HepG2 (cell line): ENCODE data around the gene AHSG. TPM values are rescaled to one million over a fixed set of nuclear protein-coding genes. Genes with fewer than 3 reads are reported as not detected.
A peak's percentile ranks its signal among the peaks of the same experiment; 100 is the strongest.

Experiments used
- ATAC-seq: fragments of 200-7000 bp; cut with Tn5 transposase; 3 replicates; pipeline ENCODE4 v1.9.1; 2020; ENCODE audit warnings: mild to moderate bottlenecking, moderate library complexity
- BruUV-seq: library from RNA; stranded (reverse); fragments of 400-500 nt; replicated peaks from 2 replicates; lab custom pipeline; 2021; lab: Mats Ljungman, UMichigan
- CTCF ChIA-PET: fragments of 300-600 bp; formaldehyde crosslinking; extraction: SDS; loops from one replicate; lab custom pipeline; 2021; ENCODE audit warnings: low total read pairs, inconsistent platforms, low intra/inter-chr PET ratio; lab: Yijun Ruan, JAX
- POLR2A ChIA-PET: fragments of 350-600 bp; sonication (Branson Sonifier 250); formaldehyde crosslinking; loops from one replicate; lab custom pipeline; 2020; ENCODE audit warnings: antibody characterized with exemption, inconsistent platforms; lab: Yijun Ruan, JAX
- DNase-seq: peaks from one replicate; pipeline ENCODE4 v3.0.0-alpha.2; 2015; ENCODE audit warnings: low spot score
- FAIRE-seq: peaks from 3 replicates; lab custom pipeline; 2011; peaks lifted over from hg19 to GRCh38; lab: Jason Lieb, UNC
- H2AFZ ChIP-seq: one replicate; pipeline ENCODE4 v1.6.1; 2011; ENCODE audit warnings: low read length, inconsistent platforms
- H3K27ac ChIP-seq: fragments of 300-600 bp; 3 replicates; pipeline ENCODE4 v1.8.0; 2011; ENCODE audit warnings: mixed run types, mild to moderate bottlenecking, mixed read lengths, low read length, inconsistent platforms; ENCODE audit not compliant: insufficient read depth; ENCODE audit errors: extremely low read length
- H3K27me3 ChIP-seq, 2 experiments: fragments of 200-600 bp in 1 of 2; 2 replicates in 1 of 2; 3 replicates in 1 of 2; pipeline versions ENCODE4 v1.6.0 to v1.8.0; 2011; ENCODE audit warnings: low read length in 2 of 2, mild to moderate bottlenecking in 2 of 2, moderate library complexity in 2 of 2, inconsistent platforms in 1 of 2; ENCODE audit not compliant: insufficient read depth in 2 of 2, control insufficient read depth in 1 of 2
- H3K36me3 ChIP-seq, 2 experiments: fragments of 200-600 bp in 1 of 2; replicated peaks in 1 of 2; 2 replicates in 1 of 2; 3 replicates in 1 of 2; pipeline versions ENCODE4 v1.5.1 to v1.8.0; 2011; ENCODE audit warnings: low read length in 2 of 2, inconsistent platforms in 1 of 2; ENCODE audit not compliant: insufficient read depth in 2 of 2, control insufficient read depth in 1 of 2
- H3K4me1 ChIP-seq: 2 replicates; pipeline ENCODE4 v1.5.1; 2012; ENCODE audit warnings: low read length, inconsistent platforms; ENCODE audit not compliant: insufficient read depth
- H3K4me2 ChIP-seq: 2 replicates; pipeline ENCODE4 v1.6.0; 2011; ENCODE audit warnings: low read depth, low read length, inconsistent platforms
- H3K4me3 ChIP-seq, 3 experiments: fragments of 200-600 bp in 1 of 3; sonication (generic), shearing (Covaris generic) in 1 of 3; replicated peaks in 1 of 3; 2 replicates each; pipeline ENCODE4 v1.5.1; 2011 to 2016; ENCODE audit warnings: low read length in 3 of 3, inconsistent platforms in 2 of 3, low read depth in 2 of 3, mild to moderate bottlenecking in 2 of 3, control low read depth in 1 of 3, mixed read lengths in 1 of 3; ENCODE audit not compliant: insufficient read depth in 1 of 3
- H3K79me2 ChIP-seq: one replicate; pipeline ENCODE4 v1.6.1; 2011; ENCODE audit warnings: low read length, inconsistent platforms; ENCODE audit not compliant: insufficient read depth
- H3K9ac ChIP-seq: 2 replicates; pipeline ENCODE4 v1.6.0; 2011; ENCODE audit warnings: mild to moderate bottlenecking, low read depth, low read length, inconsistent platforms; ENCODE audit not compliant: insufficient read depth
- H3K9me3 ChIP-seq: 2 replicates; pipeline ENCODE4 v1.5.1; 2012; ENCODE audit warnings: mild to moderate bottlenecking, low read length
- H4K20me1 ChIP-seq: 2 replicates; pipeline ENCODE4 v1.6.0; 2011; ENCODE audit warnings: inconsistent platforms, mild to moderate bottlenecking, low read length, moderate library complexity; ENCODE audit not compliant: insufficient read depth
- DPF2 ChIP-seq: sonication (generic); formaldehyde crosslinking; IDR thresholded peaks from 2 replicates; pipeline ENCODE4 v1.4.0; 2020; ENCODE audit warnings: mild to moderate bottlenecking, low read depth, missing genetic modification reagents, borderline replicate concordance
- DZIP1 ChIP-seq: sonication (generic); formaldehyde crosslinking; IDR thresholded peaks from 2 replicates; pipeline ENCODE4 v1.5.0; 2020; ENCODE audit warnings: mild to moderate bottlenecking, missing genetic modification reagents
- POLR2AphosphoS5 ChIP-seq: IDR thresholded peaks from 2 replicates; pipeline ENCODE4 v1.6.1; 2012; ENCODE audit warnings: low read depth, low read length
- PRDM4 ChIP-seq: sonication (generic); formaldehyde crosslinking; IDR thresholded peaks from 2 replicates; pipeline ENCODE4 v1.9.0; 2021; ENCODE audit warnings: missing genetic modification reagents, borderline replicate concordance
- RBFOX2 ChIP-seq: fragments of 200-400 bp; formaldehyde crosslinking; IDR thresholded peaks from 2 replicates; pipeline ENCODE4 v1.6.1; 2017; ENCODE audit warnings: low read depth, mild to moderate bottlenecking, low read length
- SETDB1 ChIP-seq: sonication (generic); formaldehyde crosslinking; IDR thresholded peaks from 2 replicates; pipeline ENCODE4 v1.5.1; 2020; ENCODE audit warnings: missing genetic modification reagents, mild to moderate bottlenecking, borderline replicate concordance
- TBL1XR1 ChIP-seq: fragments of 150-350 bp; IDR thresholded peaks from 2 replicates; pipeline ENCODE4 v1.6.1; 2014; ENCODE audit warnings: borderline replicate concordance, low read length; ENCODE audit not compliant: partially characterized antibody
- ZBTB38 ChIP-seq: sonication (generic); formaldehyde crosslinking; IDR thresholded peaks from 2 replicates; pipeline ENCODE4 v1.5.1; 2020; ENCODE audit warnings: mild to moderate bottlenecking, missing genetic modification reagents
- ZFP1 ChIP-seq: IDR thresholded peaks from 2 replicates; pipeline ENCODE4 v1.6.1; 2016
- ZNF350 ChIP-seq: sonication (generic); formaldehyde crosslinking; IDR thresholded peaks from 2 replicates; pipeline ENCODE4 v1.4.0; 2020; ENCODE audit warnings: mild to moderate bottlenecking, low read depth, missing genetic modification reagents, borderline replicate concordance
- ZNF512 ChIP-seq: sonication (generic); formaldehyde crosslinking; IDR thresholded peaks from 2 replicates; pipeline ENCODE4 v1.4.0; 2020; ENCODE audit warnings: mild to moderate bottlenecking, missing genetic modification reagents
- ZNF597 ChIP-seq: sonication (generic); formaldehyde crosslinking; IDR thresholded peaks from 2 replicates; pipeline ENCODE4 v1.5.0; 2020; ENCODE audit warnings: missing genetic modification reagents
- WGBS: methylation state at CpG from one replicate; pipeline ENCODE4 v1.1.6; 2017; ENCODE audit warnings: low lambda C conversion rate; 5-methylcytosine and 5-hydroxymethylcytosine counted together
- in situ Hi-C: cut with HindIII; loops from 2 replicates; pipeline ENCODE4 v1.10.0; 2017; ENCODE audit warnings: low pct_unique_long_range_greater_than_20kb; ENCODE audit not compliant: extremely low pct_ligation_motif_present
- intact Hi-C: fragments of 100-400 bp; cut with micrococcal nuclease; formaldehyde crosslinking; loops from one replicate; pipeline ENCODE4 v1.10.0; 2022; ENCODE audit not compliant: unreplicated experiment
- polyA plus RNA-seq, 8 experiments: library from polyadenylated mRNA; depleted of rRNA in 3 of 8; stranded (reverse) in 7 of 8; unstranded in 1 of 8; fragments of >200 nt; fragmentation: Illumina TruSeq in 4 of 8; extraction: Trizol in 4 of 8; gene quantifications; 2 replicates each; pipeline versions ENCODE4 v1.2.1 to v1.2.3, GENCODE V29; 2011 to 2016; ENCODE audit warnings: low read depth in 4 of 8, missing spikeins in 1 of 8, mixed read lengths in 1 of 8; ENCODE audit not compliant: insufficient read depth in 1 of 8
- total RNA-seq, 5 experiments: library from RNA; depleted of rRNA; stranded (reverse); fragments of >200 nt; fragmentation: Illumina TruSeq; extraction: Trizol; gene quantifications; 2 replicates each; pipeline ENCODE4 v1.2.3, GENCODE V29; 2016; ENCODE audit warnings: low read depth in 1 of 5

Gene AHSG
- total and polyA plus RNA-seq, 2 of the 13 experiments (the other 11 are each of a cell fraction or from before 2014, with no cell fraction given), result 2,043 to 19,152 TPM

GRCh38 chr3:186567072-186567921 is 45.6 kb upstream of the AHSG start, which contains the start of gene TBCCD1:
Gene TBCCD1 (minus strand): TSS chr3:186567339. CDS start chr3:186564329, 3,010 bp downstream.
- in situ Hi-C loops, result no loop called here
- peak within 1 kb of the TSS; percentile 88 for H3K9ac ChIP-seq
- H3K36me3 ChIP-seq, result peaks cover 0 to 7% of the 10 kb centered on the region in 2 experiments; a peak in 3 of 5 replicates
- ATAC-seq (peak; percentile 80), DNase-seq (peak; percentile 87), FAIRE-seq (peak; percentile 77)
- WGBS, result 1% methylated on average over 7 of the region's 66 CpGs
- peak within 1 kb of the TSS; percentile 88 for H3K27ac ChIP-seq
- POLR2A ChIA-PET, result interaction anchor here (0.7 to 6.5 kb wide), 10 partner anchors 12 to 217 kb away, joined by 4 to 111 read pairs (median 8); partner anchors contain the start of gene AHSG
- peak within 1 kb of the TSS; percentile 69 for H2AFZ ChIP-seq
- BruUV-seq, result TSS peak; percentile 71
- CTCF ChIA-PET, result no interaction called here
- peak within 1 kb of the TSS; percentile 91 for H3K4me2 ChIP-seq
- peaks cover 43% of the 10 kb centered on the region for H3K79me2 ChIP-seq
- no peaks in the 10 kb centered on the region for H4K20me1 ChIP-seq
- no peaks in the 10 kb centered on the region; a peak in 1 of 5 replicates for H3K27me3 ChIP-seq
- no peaks in the 10 kb centered on the region for H3K9me3 ChIP-seq
- H3K4me1 ChIP-seq, result peaks cover 46% of the 10 kb centered on the region
- peak within 1 kb of the TSS; percentile 79 to 88 (median 81) for H3K4me3 ChIP-seq
- intact Hi-C loops, result no loop called here
- TF ChIP-seq POLR2AphosphoS5 (peak; percentile 94), RBFOX2 (peak; percentile 96), ZFP1 (CRISPR knock-in tag) (0 out of 2 replicates have a peak, but pooled peaks have one; percentile 56), ZBTB38 (CRISPR knock-in tag) (peak; percentile 57; the same call in 1 of the 2 replicates), ZNF350 (no peak), PRDM4 (no peak), SETDB1 (CRISPR knock-in tag) (no peak), ZNF597 (no peak), DZIP1 (CRISPR knock-in tag) (no peak), DPF2 (no peak), ZNF512 (no peak), TBL1XR1 (peak; percentile 47)
